KOPT-K1 (cell line): Measurements from ENCODE around the gene CSF2RB.

Experiments
- H3K27ac ChIP-seq: fragments of 200-600 bp; sonication (generic); 2 replicates; pipeline ENCODE4 v1.5.1; 2016; ENCODE audit warnings: antibody characterized with exemption, mild to moderate bottlenecking, low read depth, low read length; ENCODE audit not compliant: poor library complexity, severe bottlenecking
- H3K36me3 ChIP-seq: fragments of 200-600 bp; sonication (generic); 2 replicates; pipeline ENCODE4 v1.5.1; 2017; ENCODE audit warnings: antibody characterized with exemption, mild to moderate bottlenecking, low read length, moderate library complexity; ENCODE audit not compliant: insufficient read depth
- H3K9me3 ChIP-seq: fragments of 200-600 bp; sonication (generic); 2 replicates; pipeline ENCODE4 v1.5.1; 2017; ENCODE audit warnings: antibody characterized with exemption, low read length, mild to moderate bottlenecking; ENCODE audit not compliant: insufficient read depth, poor library complexity, severe bottlenecking

The CSF2RB gene

GRCh38 chr22:36913427-36914389 is at the start of gene CSF2RB:
Gene CSF2RB (plus strand): TSS chr22:36913628. CDS start chr22:36922208, 8,580 bp downstream.
- Histone ChIP-seq H3K27ac (no peak within 1 kb of the TSS), H3K9me3 (peaks cover 1% of the 10 kb centered on the region), H3K36me3 (no peaks in the 10 kb centered on the region)

- Histone ChIP-seq H3K27ac (no peak overlapping the region), H3K9me3 (no peaks in the 10 kb centered on the region), H3K36me3 (no peaks in the 10 kb centered on the region)
These were observed 49.4 kb upstream of the CSF2RB start for GRCh38 chr22:36863979-36864378.

GRCh38 chr22:36864454-36865215 is 48.8 kb upstream of the CSF2RB start:
- no peak overlapping the region for H3K27ac ChIP-seq
- no peaks in the 10 kb centered on the region for H3K36me3 ChIP-seq

GRCh38 chr22:36865346-36865745 is 48.1 kb upstream of the CSF2RB start:
- Histone ChIP-seq H3K27ac (no peak overlapping the region), H3K36me3 (no peaks in the 10 kb centered on the region), H3K9me3 (no peaks in the 10 kb centered on the region)

More at GRCh38 chr22:36864454-36865215, 48.8 kb upstream of the CSF2RB start:
- H3K9me3 ChIP-seq = no peaks in the 10 kb centered on the region

- Histone ChIP-seq H3K9me3 (no peaks in the 10 kb centered on the region), H3K36me3 (no peaks in the 10 kb centered on the region), H3K27ac (no peak overlapping the region)
These were observed 45.7 kb upstream of the CSF2RB start for GRCh38 chr22:36867695-36868094.

GRCh38 chr22:36868546-36869181 is 44.8 kb upstream of the CSF2RB start:
- H3K9me3 ChIP-seq = no peaks in the 10 kb centered on the region
- no peak overlapping the region for H3K27ac ChIP-seq
- H3K36me3 ChIP-seq = no peaks in the 10 kb centered on the region

GRCh38 chr22:36870250-36870649 is 43.2 kb upstream of the CSF2RB start:
- Histone ChIP-seq H3K27ac (no peak overlapping the region), H3K9me3 (no peaks in the 10 kb centered on the region)

GRCh38 chr22:36871669-36872081 is 41.8 kb upstream of the CSF2RB start:
- Histone ChIP-seq H3K27ac (no peak overlapping the region), H3K9me3 (no peaks in the 10 kb centered on the region)

More at GRCh38 chr22:36870250-36870649, 43.2 kb upstream of the CSF2RB start:
- H3K36me3 ChIP-seq = no peaks in the 10 kb centered on the region

GRCh38 chr22:36872084-36872483 is 41.3 kb upstream of the CSF2RB start:
- no peak overlapping the region for H3K27ac ChIP-seq
- H3K9me3 ChIP-seq = no peaks in the 10 kb centered on the region
- no peaks in the 10 kb centered on the region for H3K36me3 ChIP-seq

More at GRCh38 chr22:36871669-36872081, 41.8 kb upstream of the CSF2RB start:
- no peaks in the 10 kb centered on the region for H3K36me3 ChIP-seq

GRCh38 chr22:36872866-36873498 is 40.4 kb upstream of the CSF2RB start:
- no peaks in the 10 kb centered on the region for H3K9me3 ChIP-seq
- no peak overlapping the region for H3K27ac ChIP-seq
- no peaks in the 10 kb centered on the region for H3K36me3 ChIP-seq

GRCh38 chr22:36873614-36874308 is 39.7 kb upstream of the CSF2RB start:
- H3K9me3 ChIP-seq = no peaks in the 10 kb centered on the region
- H3K27ac ChIP-seq = no peak overlapping the region
- no peaks in the 10 kb centered on the region for H3K36me3 ChIP-seq

GRCh38 chr22:36874309-36874696 is 39.1 kb upstream of the CSF2RB start:
- Histone ChIP-seq H3K36me3 (no peaks in the 10 kb centered on the region), H3K27ac (no peak overlapping the region), H3K9me3 (no peaks in the 10 kb centered on the region)

- H3K9me3 ChIP-seq = peaks cover 1% of the 10 kb centered on the region
- no peak overlapping the region for H3K27ac ChIP-seq
- no peaks in the 10 kb centered on the region for H3K36me3 ChIP-seq
These were observed 38.7 kb upstream of the CSF2RB start for GRCh38 chr22:36874736-36875135.

- Histone ChIP-seq H3K9me3 (peaks cover 9% of the 10 kb centered on the region), H3K36me3 (no peaks in the 10 kb centered on the region), H3K27ac (no peak overlapping the region)
These were observed 37.7 kb upstream of the CSF2RB start for GRCh38 chr22:36875741-36876140.
